Left renal cortex interstitium (tissue), 4 donors: ENCODE data around the gene CCDC148. TPM values are rescaled to one million over a fixed set of nuclear protein-coding genes. Genes with fewer than 3 reads are reported as not detected.

ENCODE experiments used
- DNase-seq, 4 donors: peaks; one replicate each; pipeline ENCODE4 v3.0.0-alpha.2; 2013; ENCODE audit warnings: low read depth in 4 of 4, low spot score in 2 of 4, missing footprints in 1 of 4
- polyA plus RNA-seq, 4 donors: library from polyadenylated mRNA; unstranded; fragments of 120-200 nt; gene quantifications; one replicate each; pipeline ENCODE4 v1.2.1, GENCODE V29; 2013; ENCODE audit not compliant: insufficient read length in 4 of 4

Gene CCDC148
- polyA plus RNA-seq, 4 donors: 7.3 to 11.2 (median 8.8) TPM

DNA sequence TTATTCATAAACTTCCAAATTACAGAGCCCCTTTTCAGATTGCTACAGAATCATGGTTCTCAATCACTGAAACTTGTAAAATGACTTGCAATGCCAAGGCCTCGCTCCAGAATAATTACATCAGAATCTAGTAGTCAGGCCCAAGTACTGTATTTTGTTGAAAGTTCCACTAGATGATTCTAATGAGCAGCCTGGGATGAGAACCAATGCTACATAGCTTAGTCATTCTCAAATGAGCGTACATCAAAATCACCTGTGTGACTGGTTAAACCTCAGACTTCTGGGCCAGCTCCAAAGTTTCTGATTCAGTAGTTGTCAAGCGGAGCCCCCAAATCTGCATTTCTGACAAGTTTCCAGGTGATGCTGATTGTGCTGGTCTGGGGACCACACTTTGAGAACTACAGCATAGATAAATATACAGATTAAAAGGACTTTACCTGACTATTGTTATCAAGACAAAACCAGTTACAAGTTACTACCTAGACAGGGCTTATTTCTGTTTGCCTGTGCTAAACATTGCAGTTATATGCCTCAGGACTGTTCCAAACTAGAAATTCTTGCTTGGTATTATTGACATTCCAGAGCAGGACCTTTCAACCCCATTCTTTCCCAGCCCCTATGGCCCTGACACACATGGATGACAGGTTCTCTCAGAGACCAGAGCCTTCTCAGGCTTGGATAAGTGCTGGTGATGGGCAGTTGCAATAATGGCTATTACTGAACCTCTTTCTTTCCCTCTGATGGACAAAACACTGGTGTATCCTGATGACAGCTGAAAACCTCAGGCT, 271.8 kb downstream of the CCDC148 start:
- DNase-seq: no peak

DNA sequence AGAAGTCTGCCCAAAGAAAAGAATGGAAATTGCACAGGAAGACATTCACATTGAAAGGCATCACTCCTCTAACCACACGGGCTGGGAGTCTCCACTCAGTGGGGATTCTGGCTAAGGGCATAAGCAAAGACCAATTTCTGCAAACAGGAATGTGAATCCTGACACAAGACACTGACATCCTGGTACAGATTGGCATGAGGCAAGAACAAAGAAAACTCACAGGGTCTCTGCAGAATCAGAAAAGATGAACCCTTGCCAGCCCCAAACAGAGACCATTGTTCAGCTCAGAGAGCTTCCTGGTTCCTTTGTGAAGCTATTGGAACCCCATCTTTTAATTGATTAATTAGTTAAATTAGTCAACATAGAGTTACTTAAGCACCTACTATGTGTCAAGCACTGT, 272.6 kb downstream of the CCDC148 start:
- DNase-seq: no peak

DNA sequence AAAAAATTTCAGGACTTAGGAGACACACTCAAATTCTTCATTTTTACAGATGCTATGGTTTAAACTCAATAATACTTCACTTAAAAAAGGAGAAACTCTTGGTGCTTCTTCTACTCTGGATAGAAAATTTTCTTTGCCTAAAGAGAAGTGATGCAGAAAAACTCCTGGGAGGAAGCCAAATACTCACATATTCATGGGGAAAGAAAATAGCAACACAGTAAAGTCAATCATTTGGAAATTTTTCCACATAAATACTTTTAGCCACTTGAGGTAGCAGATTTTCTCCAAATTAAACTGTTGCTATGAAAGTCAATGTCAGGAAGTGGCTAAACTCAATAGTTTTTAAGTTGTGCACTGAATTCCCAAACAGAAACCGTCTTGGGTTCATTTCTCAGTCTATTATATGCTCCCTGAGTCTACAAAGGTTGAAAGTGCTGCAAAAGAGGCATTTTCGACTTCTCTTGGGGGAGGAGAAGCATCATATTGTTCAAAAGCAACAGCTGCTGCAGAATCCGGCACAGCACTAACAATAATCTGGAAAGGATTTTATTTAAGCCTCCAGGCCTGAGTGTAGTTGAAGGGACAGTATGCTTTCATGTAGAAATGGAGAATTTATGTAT, 273.8 kb downstream of the CCDC148 start:
- no peak for DNase-seq

DNA sequence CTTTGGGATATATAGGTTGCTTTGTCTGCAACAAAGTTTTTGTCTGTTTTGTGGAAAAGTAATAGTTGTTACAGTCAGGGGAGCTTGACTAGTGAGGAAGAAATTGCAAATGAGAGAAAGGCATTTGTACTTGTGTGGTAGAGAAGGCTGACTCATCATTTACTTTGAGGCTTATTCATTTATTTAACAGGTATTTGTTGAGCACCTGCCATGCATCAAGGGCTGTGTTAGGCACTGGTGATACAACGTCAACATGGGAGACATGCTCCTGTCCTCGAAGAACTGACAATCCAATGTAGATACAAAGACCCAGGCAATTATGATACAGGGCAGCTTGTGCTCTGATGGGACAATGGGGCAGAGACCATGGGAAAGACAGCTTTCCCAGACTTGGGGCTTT, 275.4 kb downstream of the CCDC148 start:
- DNase-seq: no peak

DNA sequence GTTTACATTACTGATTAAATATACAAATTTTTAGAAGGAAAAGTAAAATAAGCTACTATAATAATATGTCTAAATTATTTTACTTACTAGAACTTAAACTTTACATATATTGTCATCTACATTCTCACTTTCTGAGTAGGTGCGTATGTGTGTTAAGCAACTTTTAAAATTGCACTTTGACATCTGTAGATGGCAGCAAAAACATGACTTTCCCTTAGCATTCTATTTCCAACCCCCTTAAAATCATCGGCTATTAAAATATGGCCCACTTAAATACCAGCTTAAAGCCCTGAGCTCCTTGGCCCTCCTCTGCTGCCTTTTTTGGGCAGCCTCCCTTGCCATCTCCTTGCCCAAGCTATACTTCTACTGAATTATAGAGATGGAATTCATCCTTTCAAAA, 276.9 kb downstream of the CCDC148 start:
- no peak for DNase-seq

DNA sequence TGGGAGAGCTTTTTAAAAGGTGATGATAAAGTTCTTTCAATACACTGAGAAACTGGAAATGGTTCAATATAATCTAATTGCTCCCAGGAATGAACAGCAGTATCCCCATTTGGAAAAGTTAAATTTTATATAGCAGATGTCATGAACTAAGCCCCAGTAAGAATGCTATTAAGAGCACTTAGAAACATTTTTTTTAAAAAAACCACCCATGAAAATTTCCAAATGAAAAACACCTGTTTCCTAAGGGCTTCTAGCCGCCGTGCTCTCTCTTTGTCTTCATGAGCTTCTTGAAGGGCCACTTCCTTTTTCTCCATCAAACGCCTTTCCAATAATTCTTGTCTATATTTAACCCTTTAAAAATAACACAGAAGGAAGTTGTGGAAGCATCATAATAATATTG, 277.9 kb downstream of the CCDC148 start:
- no peak for DNase-seq

DNA sequence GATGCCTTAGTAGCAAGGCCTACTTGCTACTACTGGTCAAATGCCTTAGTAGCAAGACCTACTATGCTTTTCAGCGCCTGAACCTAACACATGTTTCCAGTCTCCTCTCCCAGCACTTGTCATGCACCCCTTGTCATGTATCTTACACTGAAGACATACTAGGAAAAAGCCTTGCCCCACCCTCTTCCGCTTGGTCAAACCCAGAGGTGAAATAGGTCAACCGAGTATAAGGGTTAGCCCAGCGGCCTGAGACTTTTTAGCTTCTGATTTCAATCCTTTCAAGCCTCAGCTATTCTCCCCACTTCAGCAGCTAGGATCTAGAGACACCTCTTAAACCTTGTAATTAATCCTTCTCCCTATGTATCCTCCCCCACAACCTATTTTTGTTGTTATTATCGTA, 281.6 kb downstream of the CCDC148 start:
- DNase-seq: no peak

DNA sequence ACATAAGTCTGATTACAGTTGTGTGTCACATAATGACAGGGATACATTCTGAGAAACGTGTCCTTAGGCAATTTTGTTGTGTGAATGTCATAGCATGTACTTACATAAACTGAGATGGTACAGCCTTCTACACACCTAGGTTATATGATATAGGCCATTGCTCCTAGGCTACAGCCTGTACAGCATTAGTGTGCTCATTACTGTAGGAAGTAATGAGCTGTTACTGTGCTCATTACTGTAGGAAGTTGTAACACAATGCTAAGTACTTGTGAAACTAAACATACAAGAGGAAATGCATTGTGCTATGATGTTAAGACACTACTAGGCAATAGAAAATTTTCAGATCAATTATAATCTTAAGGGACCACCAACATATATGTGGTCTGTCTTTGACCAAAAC, 282.1 kb downstream of the CCDC148 start:
- no peak for DNase-seq

DNA sequence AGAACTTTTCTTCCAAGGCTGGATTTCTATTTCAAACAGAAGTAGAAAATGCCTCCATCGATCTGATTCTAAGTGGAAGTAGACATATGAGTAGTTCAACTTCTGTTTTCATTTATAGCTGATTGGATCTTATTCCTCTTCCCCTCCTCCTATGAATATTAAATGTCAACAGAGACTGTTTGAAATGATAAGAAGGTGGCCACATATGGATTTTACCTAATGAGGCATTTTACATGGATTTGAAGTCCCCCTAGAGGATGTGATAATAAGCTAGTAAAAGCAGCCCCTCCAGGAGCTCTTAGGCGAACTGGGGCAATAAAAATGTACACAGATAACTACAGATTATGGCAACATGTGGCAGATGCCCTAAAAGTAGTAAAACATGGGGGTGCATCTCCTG, 283.8 kb downstream of the CCDC148 start:
- DNase-seq: no peak

DNA sequence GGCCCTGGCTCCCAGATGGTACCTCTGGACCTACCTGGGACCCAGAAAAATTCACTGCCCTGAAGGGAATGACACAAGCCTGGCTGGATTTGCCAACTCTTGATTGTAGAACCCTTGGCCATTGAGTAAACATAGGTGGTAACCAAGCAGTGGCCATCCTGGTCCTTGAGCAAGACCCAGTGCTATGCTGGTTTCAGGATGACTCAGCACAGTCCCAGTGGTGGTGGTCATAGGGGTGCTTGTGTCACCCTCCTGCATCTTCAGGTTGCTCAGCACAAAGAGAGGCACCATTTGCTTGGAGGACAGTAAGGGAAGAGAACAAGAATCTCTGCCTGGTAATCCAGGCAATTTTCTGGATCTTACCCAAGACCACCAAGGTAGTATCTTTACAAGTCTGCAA, 302.0 kb downstream of the CCDC148 start:
- DNase-seq: no peak

DNA sequence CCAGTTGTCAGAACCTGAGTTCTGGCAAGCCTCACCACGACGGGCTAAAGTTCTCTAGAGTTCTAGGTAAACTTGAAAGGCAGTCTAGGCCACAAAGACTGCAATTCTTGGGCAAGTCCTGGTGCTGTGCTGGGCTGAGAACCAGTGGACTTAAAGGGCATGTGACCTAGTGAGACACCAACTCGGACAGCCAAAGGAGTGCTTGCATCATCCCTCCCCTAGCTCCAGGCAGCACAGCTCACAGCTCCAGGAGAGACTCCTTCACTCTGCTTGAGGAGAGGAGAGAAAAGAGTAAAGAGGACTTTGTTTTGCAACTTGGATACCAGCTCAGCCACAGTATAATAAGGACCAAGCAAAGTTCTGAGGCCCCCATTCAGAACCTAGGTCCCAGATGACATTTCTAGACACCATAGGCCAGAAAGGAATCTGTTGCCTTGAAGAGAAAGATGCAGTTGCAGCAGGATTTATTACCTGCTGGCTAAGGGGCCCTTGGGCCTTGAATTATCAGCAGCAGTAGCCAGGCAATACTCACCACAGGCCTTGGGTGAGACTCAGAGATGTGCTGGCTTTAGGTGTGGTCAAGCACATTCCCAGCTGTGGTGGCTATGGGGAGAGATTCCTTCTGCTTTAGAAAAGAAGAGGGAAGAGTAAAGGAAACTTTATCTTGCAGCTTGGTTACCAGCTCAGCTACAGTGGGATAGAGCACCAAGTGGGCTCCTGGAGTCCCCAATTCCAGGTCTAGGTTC, 303.1 kb downstream of the CCDC148 start:
- no peak for DNase-seq

DNA sequence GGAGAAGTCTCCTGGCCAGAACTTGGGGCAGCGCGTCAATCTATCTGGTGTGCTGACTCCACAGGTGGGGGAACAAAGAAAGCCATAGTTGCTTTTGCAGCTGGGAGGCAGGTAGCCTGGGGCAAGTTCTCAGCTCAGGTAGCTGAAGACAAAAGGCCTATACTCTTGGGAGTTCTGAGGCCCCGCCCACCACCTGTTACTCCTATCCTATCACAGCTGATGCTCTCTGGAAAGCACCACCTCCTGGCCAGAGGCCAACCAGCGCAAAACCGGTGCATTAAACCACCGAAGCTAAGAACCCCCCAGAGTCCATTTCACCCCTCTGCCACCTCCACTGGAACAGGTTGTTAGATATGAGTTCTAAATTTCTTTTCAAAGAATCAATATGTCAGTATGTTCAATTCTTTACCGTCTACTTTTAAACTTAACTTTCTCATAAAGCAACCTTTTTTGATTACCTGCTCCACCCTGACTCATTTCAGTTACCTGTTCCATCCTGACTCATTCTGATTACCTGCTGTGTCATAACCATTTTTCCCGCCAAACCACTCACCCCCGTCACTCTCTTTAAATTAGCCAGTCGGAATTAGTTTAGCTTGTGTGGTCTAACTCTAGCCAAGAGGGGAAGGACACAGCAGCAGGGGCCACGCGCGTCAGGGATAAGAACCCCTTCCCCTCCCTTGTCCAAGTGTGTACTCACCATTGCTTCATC, 311.5 kb downstream of the CCDC148 start:
- DNase-seq: no peak

DNA sequence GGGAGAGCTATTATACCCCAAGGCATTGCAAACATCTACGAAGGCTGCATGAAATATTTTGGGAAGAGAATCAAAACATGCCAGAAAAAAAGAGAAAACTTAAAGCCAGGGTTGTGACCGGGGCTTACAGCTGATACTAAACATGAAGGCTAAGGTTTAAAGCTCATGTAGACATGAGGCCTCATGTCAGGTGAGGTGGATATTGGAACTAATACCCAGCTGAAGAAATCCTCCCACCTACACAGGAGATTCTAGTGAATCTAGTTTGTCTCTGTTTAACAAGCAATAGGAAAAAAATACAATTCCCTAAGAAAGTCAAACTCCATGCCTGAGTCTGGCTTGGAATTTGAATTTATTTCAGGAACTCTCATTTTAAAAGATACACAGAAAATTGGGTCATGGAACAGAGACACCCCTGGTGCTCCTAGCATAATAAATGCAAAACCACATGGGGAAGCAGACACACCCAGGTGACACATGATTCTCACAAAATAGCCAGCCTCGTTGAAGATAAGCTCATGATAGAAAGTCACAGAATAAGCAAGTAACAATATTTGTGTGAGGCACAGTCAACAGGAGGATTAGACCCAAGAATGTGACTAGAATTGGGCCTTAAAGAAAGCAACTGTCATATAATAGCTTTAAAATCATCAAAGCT, 312.7 kb downstream of the CCDC148 start:
- no peak for DNase-seq

DNA sequence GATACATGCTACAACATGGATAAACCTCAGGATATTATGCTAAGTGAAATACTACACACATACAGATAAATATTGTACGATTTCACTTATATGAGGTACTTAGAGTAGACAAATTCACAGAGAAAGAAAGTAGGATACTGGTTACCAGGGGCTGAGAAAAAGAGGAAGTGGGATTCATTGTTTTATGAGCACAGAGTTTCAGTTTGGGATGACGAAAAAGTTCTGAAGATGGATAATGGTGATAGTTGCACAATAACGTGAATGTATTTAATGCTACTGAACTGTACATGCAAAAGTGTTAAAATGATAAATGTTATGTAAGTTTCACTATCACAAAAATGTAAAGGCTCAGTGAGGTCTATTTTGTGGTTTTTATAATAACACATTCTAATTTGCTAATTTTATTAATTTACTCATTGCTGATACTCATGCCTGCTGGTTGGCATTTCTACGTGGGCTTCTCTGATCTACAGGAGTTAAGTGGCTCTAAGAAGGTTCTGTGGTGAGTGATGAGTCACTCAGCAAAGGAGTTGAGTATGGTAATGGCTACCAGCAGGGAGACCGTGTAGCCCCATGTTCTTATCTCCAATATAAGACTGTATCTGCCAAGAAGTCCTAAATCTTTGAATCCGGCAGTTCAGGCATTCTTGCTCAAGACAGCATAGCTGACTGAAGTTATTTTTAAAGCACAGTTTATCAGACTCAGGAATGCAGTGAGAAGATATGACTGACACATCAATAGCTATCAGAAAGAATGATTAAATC, 313.8 kb downstream of the CCDC148 start:
- no peak for DNase-seq

DNA sequence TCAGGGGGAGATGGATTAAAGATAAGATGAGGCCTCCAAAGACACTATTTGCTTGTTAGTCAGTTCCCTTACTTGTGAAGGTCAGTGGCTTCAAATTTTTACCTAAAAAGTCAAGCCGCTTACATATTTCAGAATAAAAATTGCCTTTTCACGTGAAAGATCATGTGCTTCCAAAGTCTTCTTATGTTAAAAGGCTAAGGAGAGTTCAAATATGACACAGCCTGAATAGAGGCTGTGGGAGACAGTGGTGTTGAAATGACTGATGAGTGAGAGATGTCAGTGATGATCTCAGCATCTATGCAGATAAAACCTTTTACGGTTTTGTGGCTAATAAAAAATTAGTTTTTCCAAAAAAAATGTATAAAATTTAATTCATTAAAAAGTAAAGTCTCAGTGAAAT, 314.4 kb downstream of the CCDC148 start:
- DNase-seq: no peak

DNA sequence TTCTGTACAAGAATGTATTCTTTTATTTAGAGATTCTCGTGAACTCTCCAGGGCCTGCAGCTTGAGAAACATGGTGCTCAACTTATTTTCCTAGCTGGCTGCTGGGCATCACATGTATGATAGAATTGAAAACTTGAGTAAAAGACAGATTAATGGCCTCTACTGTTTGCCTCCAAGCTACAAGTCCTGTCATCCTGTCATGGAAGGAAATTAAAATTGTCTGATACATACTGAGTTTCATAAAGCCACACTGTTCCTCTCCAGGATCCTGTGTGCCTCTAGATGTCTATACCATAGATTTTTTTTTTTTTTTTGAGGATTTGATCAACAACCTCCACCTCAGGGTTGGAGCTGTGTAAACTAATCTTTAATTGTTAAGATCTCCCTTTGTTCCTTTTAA, 316.4 kb downstream of the CCDC148 start:
- no peak for DNase-seq

DNA sequence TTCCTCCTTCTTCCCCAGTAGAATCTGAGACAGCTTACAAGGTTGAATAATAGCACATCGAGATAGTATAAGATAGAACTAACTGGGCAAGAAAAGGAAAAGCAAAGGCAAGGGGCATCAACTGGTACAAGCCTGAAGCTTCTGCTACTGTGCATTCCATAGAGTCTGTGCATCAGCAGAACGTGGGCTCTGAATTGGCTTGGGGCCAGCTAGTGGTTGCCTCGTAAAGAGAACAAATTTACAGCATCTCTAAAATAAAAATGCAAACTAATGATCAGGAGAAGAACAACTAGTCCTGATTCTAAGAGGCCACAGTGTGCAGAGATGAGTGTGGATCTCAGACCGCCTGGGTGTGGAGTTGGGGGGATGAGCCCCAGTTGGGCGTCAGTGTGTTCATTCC, 318.3 kb downstream of the CCDC148 start:
- DNase-seq: no peak

DNA sequence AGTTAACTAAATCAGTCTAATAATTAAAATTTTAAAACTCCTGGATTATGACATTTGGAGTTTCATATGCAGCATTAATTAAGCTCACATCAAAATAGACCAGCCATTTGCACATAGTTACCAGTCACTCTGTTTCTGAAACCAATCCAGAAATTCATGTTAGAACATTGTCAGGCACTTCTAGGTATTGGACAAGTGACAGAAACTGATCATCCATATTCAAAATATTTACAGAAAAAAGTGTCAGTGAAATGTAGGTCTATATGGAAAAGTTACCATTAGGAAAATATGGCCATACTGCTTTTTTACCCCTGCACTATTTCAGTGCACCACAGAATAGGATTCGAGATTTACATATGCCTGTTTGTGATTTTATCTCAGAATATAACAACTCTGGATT, 321.5 kb downstream of the CCDC148 start:
- DNase-seq: no peak

DNA sequence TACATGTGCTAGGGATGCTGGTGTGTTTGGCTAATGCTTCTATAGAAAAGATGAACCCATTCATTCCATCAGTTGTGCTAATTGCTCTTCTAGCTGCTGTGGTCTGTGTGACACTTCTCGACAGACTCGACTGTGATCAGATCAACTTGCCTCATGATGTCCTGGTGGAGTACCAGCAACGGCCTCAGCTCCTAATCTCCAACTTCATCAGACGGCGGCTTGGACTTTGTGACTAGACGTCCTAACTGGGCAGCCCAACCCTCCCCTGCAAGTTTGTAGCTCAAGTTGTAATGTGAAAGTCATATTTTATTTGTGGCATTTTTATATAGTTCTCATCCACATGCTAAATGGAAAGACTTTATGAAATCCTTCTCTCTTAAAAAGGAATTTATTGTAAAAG, 321.9 kb downstream of the CCDC148 start:
- DNase-seq: no peak

DNA sequence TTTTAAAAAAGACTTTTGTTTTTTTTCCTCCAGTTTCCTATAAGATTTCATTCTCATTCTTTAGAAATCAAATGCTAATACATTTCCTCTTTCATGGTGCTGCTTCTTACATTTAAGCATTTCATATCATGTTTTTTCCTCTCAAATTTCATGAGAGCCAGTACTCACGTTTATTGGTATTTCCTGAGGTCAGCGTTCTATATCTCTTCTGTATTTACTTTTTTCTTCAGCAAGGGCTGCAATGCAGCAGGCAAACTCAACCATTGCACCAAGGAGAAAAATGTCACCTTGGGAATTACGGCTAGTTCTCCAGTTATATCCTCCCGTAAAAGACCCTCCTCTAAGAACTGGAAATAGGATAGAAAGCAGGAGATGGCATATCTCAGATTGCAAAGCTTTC, 322.5 kb downstream of the CCDC148 start:
- no peak for DNase-seq
